Posterior vena cava (tissue), 2 donors: Measurements from ENCODE around the gene EZR. TPM values are rescaled to one million over a fixed set of nuclear protein-coding genes. Genes with fewer than 3 reads are reported as not detected.
A peak's percentile ranks its signal among the peaks of the same experiment; 100 is the strongest.

ENCODE experiments used
- DNase-seq: peaks from one replicate; pipeline ENCODE4 v3.0.0-alpha.2; 2020; ENCODE audit warnings: low spot score
- intact Hi-C, 2 donors: fragments of 100-400 bp; cut with DNase I; formaldehyde crosslinking; loops; one replicate each; pipeline versions ENCODE4 v1.14.1 to v1.14.2; 2022 to 2023
- long read RNA-seq, 2 donors: library from polyadenylated mRNA; unstranded; transcript quantifications; one replicate each; pipeline ENCODE4 v2.0.0, GENCODE V29; 2020 to 2021
- total RNA-seq, 2 donors: library from RNA; stranded (reverse); fragmentation: NEBNext Ultra II Directional; extraction: Animal tissue kit (Norgen Biotek cat#: 25700); gene quantifications; one replicate each; pipeline ENCODE4 v1.2.1, GENCODE V29; 2021
- donor health status: DM: yes; HTN: yes; CAD: no.
- donor health status: DM: yes; HTN: yes; CAD: no.

EZR gene
- total RNA-seq = 10 to 100 TPM; 65.1 to 71.7 TPM
- long read RNA-seq, donor 1, transcript EZR-201 (13 exons, 3,068 nt) = minor isoform, 13 of 60 reads
- long read RNA-seq, donor 1, transcript EZR-202 (14 exons, 3,096 nt) = major isoform, 35 of 60 reads
- long read RNA-seq, donor 1, partial matches to known transcripts = 10 of 60 reads
- long read RNA-seq, donor 1, other reads (novel, unspliced or antisense) = 2 of 60 reads
- long read RNA-seq, donor 2, transcript EZR-201 (13 exons, 3,068 nt) = minor isoform, 9 of 165 reads
- long read RNA-seq, donor 2, transcript EZR-202 (14 exons, 3,096 nt) = major isoform, 67 of 165 reads
- long read RNA-seq, donor 2, partial matches to known transcripts = 80 of 165 reads
- long read RNA-seq, donor 2, other reads (novel, unspliced or antisense) = 9 of 165 reads

DNA sequence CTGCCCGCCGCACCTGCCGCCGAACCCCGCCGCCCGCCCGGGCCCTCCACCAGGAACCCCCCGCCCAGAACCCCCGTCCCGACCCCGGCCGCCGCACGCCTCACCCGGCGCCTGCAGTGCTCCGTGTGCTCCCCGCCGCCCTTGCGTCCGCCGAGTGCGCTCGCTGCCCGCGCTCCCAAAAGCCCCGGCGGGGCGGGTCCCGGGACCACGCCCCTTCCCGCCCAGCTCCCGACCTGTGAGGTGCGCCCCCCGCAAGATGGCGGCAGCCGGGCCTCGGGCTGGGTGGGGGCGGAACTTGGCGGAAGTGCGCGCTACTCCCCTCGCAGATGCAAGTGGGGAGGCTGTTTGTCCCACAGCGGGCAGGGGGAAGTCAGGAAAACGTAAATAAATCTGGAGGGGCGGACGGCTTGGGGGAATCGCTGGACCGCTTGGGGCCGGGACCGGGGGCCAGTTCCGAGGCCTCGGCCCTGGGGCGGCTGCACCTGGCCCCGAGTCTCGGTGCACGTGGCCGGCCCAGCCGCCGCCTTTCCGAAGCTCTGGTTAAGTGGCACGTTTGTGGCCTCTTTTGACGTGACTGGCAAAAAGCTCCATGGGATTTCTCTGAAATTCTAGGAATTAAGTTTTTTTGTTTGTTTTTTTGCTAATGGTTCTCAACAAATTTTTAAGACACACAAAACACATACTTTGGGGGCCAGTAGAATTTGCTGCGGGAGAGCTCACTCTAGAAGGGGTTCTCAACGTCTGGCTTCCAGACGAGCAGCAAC is at the start of gene EZR:
Gene EZR, minus strand, starts transcription at position 156 of the 764 bp plus-strand sequence. CDS start 1,275 bp downstream, outside the sequence.
- intact Hi-C loops = loop anchor here in 1 of 2 donors (10.0 kb wide), 1 partner anchor 115 kb away; no protein-coding TSS in a partner anchor
- DNase-seq = peak; percentile 88

DNA sequence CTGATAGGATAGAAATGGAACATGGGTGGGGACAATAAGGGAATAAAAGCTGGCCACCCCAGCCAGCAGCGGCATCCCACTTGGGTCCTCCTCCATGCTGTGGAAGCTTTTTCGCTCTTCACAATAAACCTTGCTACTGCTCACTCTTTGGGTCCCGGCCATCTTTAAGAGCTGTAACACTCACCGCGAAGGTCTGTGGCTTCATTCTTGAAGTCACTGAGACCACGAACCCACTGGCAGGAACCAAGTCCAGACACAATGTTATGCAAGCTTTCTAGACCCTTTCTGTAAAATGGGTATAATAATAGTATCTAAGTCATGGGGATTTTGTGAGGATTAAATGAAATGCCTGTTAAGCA is 48.9 kb upstream of the EZR start:
- intact Hi-C loops = no loop called here

DNA sequence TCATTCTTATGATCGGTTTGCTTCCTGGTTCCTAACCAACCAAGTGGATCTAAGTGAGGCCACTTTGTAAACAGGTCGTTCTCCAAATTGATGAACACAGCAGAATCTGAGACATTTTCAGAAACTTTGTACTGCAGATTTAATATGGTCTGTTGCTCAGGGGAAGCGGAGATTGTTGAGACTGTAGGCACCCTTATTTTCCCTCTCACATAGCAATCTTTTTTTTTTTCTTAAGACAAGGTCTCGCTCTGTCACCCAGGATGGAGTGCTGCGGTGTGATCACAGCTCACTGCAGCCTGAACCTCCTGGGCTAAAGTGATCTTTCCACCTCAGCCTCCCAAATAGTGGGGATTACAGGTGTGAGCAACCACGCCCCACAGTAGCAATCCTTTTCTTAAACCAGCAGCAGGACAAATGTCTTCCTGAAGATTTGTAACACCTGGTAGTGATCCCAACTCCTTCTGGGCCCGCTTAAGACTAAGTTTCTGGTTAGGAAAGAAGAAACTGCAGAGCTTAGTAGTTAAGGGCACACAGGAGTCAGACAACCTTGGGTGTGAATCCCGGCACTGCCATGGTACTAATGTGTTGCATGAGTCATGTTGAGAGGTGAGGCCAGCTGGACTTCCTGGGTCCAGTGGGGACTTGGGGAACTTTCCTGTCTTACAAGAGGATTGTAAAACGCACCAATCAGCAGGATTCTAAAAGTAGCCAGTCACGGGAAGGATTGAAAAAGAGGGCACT is 48.4 kb upstream of the EZR start:
- intact Hi-C loops = no loop called here
- no peak for DNase-seq

More for the DNA sequence above, 48.9 kb upstream of the EZR start:
- no peak for DNase-seq

DNA sequence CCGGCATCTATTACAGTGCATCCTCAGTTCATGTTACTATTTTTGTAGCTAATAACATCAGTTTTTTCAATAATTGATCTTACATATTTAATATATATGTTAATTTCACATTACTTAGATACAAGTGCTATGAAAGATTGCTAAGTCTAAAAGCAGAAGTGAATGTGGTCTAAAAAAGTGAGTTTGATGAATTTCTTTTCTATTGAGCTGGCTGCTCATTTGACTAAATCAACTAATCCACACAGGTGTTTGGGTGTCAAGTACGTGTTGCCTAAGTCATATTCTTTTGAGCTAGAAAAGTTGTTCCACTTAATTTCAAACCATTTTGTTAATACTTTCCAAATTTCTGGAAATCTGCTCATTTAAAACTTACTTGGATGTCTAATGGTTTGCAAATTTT is 46.6 kb upstream of the EZR start:
- no peak for DNase-seq
- intact Hi-C loops = no loop called here

DNA sequence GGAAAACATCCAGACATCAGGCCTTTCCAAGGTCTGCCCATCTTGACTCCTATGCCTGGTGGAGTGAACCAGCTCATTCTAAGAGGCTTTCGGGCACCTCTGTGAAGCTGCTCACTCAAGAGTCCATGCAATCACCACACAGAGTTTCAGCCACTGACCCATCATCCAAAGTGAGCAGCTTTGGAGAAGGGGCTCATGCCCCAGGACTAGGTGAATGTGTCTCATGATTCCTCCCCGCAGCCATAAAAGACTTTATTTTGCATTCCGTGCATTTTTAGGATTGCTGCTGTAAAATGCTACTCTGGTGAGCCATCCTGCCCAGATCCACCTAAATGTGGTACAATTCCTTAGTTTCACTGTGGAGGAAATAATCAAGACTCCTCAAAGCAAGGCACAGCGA is 44.5 kb upstream of the EZR start:
- no peak for DNase-seq
- intact Hi-C loops = no loop called here

DNA sequence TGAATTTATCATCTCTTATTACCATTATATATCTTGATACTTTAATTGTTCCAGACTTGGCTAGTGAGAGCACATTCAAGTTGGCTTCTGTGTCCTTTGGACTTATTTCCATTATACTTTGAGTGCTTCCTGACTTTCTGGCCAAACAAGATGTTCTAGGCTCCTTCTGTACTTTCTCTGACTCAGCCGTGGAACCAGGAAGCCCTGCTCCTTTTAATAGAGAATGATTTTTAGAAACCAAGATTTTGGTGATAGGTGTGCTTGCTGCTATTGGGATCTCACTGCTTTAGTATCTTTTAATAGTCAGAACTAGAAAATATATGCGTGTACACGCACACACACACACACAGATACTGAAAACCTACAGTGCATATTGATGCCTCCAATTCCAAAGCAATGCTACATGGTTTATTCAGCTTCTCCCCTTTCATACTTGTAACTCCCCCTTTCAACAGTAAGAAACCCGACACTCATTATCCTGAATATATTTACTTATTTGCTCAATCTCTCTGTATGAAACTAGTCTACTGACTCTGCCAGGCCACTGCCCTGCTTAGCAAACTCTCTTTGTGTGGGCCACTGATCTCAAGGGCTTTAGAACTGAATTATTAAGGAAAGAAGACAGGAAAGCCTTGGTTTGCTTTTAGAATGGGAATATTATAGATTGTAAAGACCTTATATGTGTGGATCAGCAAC is 42.7 kb upstream of the EZR start:
- no peak for DNase-seq
- intact Hi-C loops = no loop called here

DNA sequence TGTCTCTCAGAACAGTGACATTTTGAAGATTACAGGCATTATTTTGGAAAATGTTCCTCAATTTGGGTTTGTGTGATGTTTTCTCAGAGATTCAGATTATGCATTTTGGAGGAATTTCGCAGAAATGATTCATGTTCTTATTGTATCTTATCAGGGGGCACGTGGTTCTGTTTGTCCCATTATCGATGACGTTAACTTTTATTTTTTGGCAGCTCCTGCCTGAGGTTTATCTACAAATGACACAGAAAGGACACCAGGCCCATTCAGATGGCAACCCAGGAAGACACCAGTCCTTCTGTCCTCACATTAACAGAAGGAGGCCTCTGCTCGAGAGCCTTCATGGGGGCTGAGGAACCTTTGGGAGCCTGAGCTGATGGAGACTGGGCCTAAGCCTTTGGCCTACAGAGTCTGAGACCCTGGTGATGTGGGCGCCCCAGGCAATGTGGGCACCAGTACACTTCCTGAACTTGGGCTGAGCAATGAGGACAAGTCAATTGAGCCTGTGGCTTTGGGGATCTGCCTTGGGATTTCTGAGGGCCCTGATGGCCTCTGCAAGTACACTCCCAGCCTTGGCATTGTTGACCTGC is 41.2 kb upstream of the EZR start:
- DNase-seq = no peak
- intact Hi-C loops = no loop called here

DNA sequence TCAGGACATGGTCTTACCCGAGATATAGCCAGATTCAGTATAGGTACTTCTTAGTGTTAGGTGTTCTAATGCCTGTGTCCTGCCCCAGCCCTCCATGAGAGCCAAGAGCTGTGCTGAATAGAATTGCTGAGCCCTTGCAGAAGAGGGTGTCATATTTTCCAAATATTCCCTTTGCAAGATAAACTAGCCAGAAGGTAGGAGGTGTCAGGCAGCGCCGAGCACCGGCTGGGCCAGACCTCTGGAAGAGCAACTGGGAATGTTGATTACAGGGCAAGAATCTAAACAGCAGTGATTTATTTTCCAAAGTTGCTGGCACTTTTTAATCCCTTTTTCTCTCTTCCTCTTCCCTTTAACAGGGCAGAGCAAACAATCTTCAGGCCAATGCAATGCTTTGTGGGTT is 37.1 kb upstream of the EZR start:
- intact Hi-C loops = no loop called here

DNA sequence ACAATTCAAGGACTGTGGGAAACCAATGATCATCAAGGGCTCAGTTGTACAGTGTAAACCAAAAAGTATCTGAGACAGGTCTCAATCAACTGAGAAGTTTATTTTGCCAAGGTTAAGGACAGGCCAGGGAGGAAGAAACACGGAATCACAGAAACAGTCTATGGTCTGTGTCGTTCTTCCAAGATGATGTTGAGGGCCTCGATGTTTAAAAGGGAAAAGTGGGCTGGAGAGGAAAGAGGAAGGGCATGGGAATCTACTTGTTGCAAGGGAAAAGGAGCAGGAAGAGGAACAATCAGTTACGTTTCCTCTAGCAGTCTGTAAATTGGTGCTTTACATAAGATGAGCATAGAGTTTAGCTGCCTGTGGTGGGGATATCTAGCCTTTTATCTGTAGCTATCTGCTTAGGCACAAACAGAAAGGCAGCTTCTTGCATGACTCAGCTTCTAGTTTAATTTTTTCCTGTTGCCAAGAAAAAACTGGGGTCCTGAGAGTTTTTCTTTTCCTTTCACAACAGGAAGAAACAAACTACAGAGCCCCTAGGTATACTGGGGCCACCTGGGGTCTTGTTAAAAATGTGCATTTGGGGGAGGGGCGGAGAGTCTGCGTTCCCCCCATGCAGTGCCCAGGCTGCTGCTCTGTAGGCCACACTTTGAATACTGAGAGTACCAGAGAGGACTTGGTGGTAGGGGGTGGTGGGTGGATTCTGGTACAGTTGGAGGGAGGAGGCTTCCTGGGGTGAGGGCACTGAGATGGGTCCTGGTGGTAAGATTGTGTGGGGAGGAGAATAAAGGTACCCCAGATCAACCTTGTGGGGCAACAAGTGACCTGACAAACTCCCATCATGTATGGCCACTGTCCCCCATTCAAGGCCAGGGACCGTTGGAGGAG is 35.3 kb upstream of the EZR start:
- no peak for DNase-seq
- intact Hi-C loops = no loop called here

More for the DNA sequence above, 37.1 kb upstream of the EZR start:
- no peak for DNase-seq

DNA sequence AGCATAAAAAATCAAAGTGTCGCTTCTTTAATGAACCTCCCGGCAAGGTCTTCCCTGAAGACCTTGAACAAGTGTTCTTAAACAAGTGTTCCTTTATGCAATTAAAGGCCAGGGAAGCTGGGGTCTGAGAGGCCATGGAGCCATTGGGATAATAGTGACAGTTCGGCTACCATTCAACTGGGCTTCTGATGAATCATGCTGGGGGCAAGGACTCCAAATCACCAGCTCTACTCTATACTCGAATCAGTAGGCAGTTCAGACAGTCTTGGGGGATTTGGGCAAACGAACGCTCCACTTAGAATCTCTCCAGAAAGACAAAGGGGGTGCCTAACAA is 34.7 kb upstream of the EZR start:
- intact Hi-C loops = no loop called here
- DNase-seq = no peak

DNA sequence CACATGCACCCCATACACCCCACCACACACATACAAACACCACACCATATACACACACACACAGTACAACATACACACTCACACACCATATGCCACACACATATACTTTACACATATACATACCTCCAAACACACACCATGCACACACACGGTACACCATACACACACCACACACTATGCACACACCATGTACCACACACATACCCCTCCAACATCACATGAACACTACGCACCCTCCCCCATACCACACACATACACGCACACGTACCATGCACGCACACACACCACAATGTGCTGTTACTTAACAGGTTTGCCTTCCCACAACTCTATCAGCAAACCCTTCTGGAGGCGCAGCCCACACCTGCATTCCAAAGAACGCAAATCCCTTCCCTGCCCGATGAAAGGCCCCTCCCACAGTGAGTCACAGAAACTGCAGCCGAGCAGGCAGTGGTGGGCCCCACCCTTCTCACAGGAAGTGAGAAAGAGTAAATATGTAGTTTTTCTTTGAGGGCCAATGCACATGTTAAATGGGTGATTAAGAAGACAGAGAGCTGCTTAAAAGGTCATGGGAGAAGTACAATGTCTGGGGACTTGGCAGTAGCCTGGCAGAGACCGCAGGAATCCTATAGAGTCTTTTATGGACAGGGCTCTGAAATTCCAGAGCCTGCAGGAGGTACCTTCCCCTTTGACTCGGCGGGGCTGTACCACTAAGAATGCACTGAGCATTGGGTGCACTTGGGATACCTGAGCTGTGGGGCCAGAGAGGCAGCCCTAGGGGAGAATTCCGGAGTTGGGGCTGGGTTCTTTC is 34.1 kb upstream of the EZR start:
- no peak for DNase-seq
- intact Hi-C loops = no loop called here

DNA sequence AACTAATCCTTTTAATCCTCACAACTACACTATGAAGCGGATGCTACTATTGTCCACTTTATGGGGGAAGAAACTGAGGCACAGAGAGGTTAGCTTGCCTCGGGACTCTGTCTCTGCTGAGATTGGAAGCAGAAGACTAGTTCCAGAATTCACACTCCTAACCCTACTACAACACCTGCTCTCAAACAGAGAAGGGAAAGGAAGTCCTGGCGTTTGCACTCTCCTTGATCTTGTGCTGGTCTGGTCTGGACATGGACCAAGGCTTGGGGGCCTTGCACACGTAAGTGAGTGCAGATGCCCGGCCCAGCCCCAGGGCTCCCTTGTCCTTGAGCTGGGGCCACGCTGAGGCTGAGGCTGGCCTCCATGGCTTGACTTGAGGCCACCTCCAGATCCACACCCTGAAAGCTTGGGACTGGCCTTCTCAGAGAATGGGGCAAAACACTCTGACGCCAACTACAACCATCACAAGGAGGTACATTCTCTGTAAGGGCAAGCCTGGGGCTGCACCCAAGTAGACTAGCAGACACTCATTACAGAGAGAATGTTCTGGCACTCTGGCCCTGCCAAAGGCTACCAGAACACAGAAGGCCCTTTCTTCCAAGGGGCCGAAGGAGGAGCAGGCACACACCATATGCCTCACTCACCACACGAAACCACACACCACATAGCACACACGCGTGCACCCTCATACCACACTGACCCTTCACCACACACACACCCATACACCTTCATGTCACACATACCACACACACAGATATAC is 33.3 kb upstream of the EZR start:
- intact Hi-C loops = no loop called here

DNA sequence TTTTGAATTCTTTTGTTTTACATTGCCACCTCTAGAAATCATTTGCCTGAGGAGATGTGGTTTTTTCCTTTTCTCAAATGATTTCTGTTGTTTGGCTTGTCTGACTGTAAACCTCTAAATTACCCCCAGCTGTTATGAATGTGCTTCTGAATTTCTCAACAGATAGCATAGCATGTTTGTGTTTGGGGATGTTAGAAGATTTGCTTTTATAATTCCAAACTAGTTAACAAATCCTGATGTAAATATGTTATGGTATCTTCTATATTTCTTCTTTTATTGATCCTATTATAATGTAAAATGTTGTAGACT is 31.6 kb upstream of the EZR start:
- no peak for DNase-seq
- intact Hi-C loops = no loop called here

More for the DNA sequence above, 33.3 kb upstream of the EZR start:
- DNase-seq = no peak

DNA sequence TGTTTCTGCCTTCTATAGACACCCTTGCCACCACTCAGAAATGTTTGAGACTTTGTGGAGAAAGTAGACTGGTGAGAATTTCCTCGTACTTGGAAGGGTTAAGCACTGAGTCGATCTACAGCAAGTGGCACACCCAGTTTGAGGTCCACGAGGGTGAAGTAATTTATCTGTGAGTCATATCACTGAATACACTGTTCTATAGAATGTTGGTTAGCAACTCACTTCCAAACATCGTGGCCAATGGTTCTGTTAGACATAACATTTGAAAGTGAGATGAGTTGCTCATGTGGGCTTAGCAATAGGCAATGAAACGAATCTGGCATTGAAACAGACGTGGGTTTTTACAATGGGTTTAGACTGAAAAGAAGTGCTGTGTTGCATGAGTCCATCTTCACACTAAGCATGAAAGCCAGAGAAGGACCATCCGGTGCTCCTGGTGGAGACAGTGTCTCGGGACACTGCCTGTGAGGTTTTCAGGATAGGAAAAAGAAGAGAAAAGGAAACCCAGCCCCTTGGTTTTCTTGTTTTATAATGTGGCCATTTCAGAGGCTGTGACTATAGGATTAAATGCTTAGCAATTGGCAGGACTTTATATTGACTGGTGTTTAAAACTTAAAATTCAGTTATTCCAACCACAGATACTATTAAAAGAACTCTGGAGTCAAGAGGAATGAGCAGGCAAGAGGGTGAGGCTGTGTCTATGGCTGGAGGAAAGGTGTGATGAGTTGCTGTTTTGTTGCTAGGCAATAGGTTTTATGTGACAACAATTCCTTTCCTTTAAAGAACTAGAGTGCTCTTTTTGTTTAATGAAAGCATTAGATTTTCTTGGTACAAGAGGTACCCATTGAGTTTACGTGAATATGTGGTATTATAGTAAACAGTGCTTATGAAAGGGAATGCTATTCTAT is 31.0 kb upstream of the EZR start:
- DNase-seq = no peak
- intact Hi-C loops = no loop called here

DNA sequence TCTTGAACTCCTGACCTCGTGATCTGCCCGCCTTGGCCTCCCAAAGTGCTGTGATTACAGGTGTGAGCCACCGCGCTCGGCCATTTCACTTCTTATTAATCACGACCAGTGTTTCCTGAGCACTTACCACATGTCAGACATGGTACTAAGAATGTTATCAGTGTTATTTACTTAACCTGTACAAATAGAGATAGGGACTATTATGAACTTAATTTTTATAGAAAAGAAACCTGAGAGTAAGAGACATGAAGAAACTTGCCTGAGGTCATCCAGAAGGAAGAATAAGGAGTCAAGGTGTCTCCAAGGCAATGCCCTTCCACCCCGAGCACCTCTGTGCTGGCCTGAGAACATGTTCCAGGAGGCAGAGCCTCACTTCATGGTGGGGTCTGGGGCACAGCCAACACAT is 29.3 kb upstream of the EZR start:
- intact Hi-C loops = no loop called here
- no peak for DNase-seq

DNA sequence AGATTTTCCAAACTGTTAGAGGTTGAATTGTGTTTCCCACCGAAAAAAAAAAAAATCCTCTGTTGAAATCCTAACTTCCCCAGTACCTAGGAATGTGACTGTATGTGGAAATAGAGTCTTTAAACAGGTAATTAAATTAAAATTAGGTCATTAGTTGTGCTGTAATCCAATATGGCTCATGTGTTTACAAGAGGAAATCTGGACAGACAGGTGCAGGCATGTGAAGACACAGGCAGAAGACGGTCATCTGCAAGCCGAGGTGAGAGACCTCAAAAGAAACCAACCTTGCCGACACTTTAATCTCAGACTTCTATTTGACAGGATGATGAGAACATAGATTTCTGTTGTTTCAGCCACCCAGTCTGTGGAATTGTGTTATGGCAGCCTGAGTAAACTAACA is 28.6 kb upstream of the EZR start:
- no peak for DNase-seq
- intact Hi-C loops = no loop called here
